Measurements from ENCODE around the gene DUSP6.

Gene DUSP6

GRCh38 chr12:89353188-89353822, 1.0 kb upstream of the DUSP6 start:
- DNase-seq (ENCODE audit: low read depth), result peak; percentile 92
- TF ChIP-seq MYC (IDR thresholded peaks at IDR 0.05; ENCODE audit: low read depth, low read length), result no peak; the same call in 1 of the 2 replicates
- TF ChIP-seq CTCF (IDR thresholded peaks at IDR 0.05; ENCODE audit: low read depth, low read length), result no peak
- peak; percentile 18; the same call in 1 of the 2 replicates for TF ChIP-seq MAX (IDR thresholded peaks at IDR 0.05; ENCODE audit: low read depth, low read length)
- TF ChIP-seq POLR2A (IDR thresholded peaks at IDR 0.05; ENCODE audit: extremely low read depth, insufficient read length), result peak; percentile 71
- H3K4me3 ChIP-seq (ENCODE audit: low read depth, low read length), result peak overlapping the region; percentile 69

GRCh38 chr12:89352242-89352491, 134 bp downstream of the DUSP6 start:
- DNase-seq (ENCODE audit: low read depth), result no peak
- H3K4me3 ChIP-seq (ENCODE audit: low read depth, low read length), result peak overlapping the region; percentile 90
- no peak for TF ChIP-seq CTCF (IDR thresholded peaks at IDR 0.05; ENCODE audit: low read depth, low read length)
- TF ChIP-seq MYC (IDR thresholded peaks at IDR 0.05; ENCODE audit: low read depth, low read length), result peak; percentile 2; the same call in 1 of the 2 replicates
- TF ChIP-seq POLR2A (IDR thresholded peaks at IDR 0.05; ENCODE audit: extremely low read depth, insufficient read length), result peak; percentile 99
- no peak for TF ChIP-seq MAX (IDR thresholded peaks at IDR 0.05; ENCODE audit: low read depth, low read length)

DNA sequence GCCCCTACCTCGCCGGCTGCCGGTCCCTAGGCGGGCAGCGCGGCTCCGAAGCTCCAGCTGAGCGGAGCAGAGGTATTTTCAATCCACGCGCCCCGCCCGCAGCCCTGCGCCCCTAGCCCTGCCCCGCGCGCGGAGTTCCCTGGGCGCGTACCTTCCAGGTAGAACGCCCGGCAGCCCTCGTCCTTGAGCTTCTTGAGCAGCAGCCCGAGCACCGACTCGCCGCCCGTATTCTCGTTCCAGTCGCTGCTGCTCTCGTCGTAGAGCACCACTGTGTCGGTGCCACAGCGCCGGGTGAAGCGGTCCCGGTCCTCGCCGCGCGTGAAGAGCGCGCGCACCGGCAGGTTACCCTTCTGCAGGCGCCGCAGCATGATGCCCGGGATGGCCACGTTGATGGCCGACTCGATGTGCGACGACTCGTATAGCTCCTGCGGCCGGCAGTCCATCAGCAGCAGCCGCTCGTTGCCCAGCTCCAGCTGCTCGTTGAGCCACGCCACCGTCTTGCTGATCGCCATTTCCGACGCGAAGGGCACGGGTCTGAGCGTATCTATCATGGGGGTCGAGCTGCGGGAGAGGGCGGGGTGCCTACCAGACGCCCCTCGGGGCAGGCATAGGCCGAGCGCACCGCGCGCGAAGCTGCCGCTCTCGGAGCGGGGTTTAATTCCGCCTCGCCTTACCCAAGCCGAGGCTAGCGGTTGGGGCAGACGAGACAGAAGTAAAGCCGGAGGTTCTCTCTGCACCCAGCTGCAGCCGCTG, 636 bp downstream of the DUSP6 start:
- DNase-seq (ENCODE audit: low read depth), result no peak
- peak overlapping the region; percentile 90 for H3K4me3 ChIP-seq (ENCODE audit: low read depth, low read length)
- TF ChIP-seq MYC (IDR thresholded peaks at IDR 0.05; ENCODE audit: low read depth, low read length) (peak; percentile 55; the same call in 1 of the 2 replicates), POLR2A (IDR thresholded peaks at IDR 0.05; ENCODE audit: extremely low read depth, insufficient read length) (no peak), MAX (IDR thresholded peaks at IDR 0.05; ENCODE audit: low read depth, low read length) (no peak; the same call in 1 of the 2 replicates), CTCF (IDR thresholded peaks at IDR 0.05; ENCODE audit: low read depth, low read length) (no peak)

- TF ChIP-seq POLR2A (IDR thresholded peaks at IDR 0.05; ENCODE audit: extremely low read depth, insufficient read length) (no peak), MAX (IDR thresholded peaks at IDR 0.05; ENCODE audit: low read depth, low read length) (peak; percentile 4; the same call in 1 of the 2 replicates)
Observed at GRCh38 chr12:89350630-89351488, 1.4 kb downstream of the DUSP6 start.

DNA sequence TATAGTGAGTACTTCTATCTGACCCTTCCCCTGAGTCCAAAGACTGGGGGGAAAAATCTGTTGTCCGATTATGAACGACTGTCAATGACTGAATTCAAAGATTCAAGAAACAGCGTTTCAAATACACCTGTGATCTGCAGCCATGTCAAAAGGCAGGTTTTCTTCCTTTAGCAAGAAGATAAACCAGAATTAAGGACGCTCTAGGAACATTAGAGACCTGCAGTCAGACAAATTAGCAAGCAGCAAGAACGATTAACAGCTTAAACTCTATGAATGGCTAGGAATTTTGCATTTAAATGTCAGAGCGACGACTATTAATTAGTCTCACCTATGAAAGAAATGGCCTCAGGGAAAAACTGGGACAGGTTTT, 2.1 kb downstream of the DUSP6 start:
- H3K4me3 ChIP-seq (ENCODE audit: low read depth, low read length), result peak overlapping the region; percentile 90
- DNase-seq (ENCODE audit: low read depth), result no peak
- no peak for TF ChIP-seq POLR2A (IDR thresholded peaks at IDR 0.05; ENCODE audit: extremely low read depth, insufficient read length)
- no peak for TF ChIP-seq MYC (IDR thresholded peaks at IDR 0.05; ENCODE audit: low read depth, low read length)
- no peak for TF ChIP-seq MAX (IDR thresholded peaks at IDR 0.05; ENCODE audit: low read depth, low read length)
- no peak for TF ChIP-seq CTCF (IDR thresholded peaks at IDR 0.05; ENCODE audit: low read depth, low read length)

More at GRCh38 chr12:89350630-89351488, 1.4 kb downstream of the DUSP6 start:
- peak overlapping the region; percentile 90 for H3K4me3 ChIP-seq (ENCODE audit: low read depth, low read length)
- DNase-seq (ENCODE audit: low read depth), result peak; percentile 58

All from NB4 (cell line).